Measurements from ENCODE around the gene USP28.
"Not testable (repeated sequence)": the region's sequence is repeated elsewhere in the genome, so short reads cannot be mapped to it uniquely, and the experiment has no call there.

The USP28 gene

GRCh38 chr11:113789675-113790320 is 85.6 kb downstream of the USP28 start:
- DNase-seq: no peak
- in situ Hi-C loops (cut with MboI; ENCODE audit: low pct_unique_long_range_greater_than_20kb, low sequenced_read_pairs): no loop called here

GRCh38 chr11:113789016-113789415 is 86.4 kb downstream of the USP28 start:
- in situ Hi-C loops (cut with MboI; ENCODE audit: low pct_unique_long_range_greater_than_20kb, low sequenced_read_pairs); DNase-seq: not testable (repeated sequence)

- in situ Hi-C loops (cut with MboI; ENCODE audit: low pct_unique_long_range_greater_than_20kb, low sequenced_read_pairs): no loop called here
- DNase-seq: no peak
Measured at GRCh38 chr11:113782134-113782533, 93.2 kb downstream of the USP28 start.

GRCh38 chr11:113781682-113782081 is 93.7 kb downstream of the USP28 start:
- no peak for DNase-seq
- in situ Hi-C loops (cut with MboI; ENCODE audit: low pct_unique_long_range_greater_than_20kb, low sequenced_read_pairs): no loop called here

GRCh38 chr11:113779496-113779895 is 95.9 kb downstream of the USP28 start, which contains the start of gene CLDN25:
CLDN25 (plus strand) TSS chr11:113779796; CDS start chr11:113779796, 0 bp downstream.
- no peak for DNase-seq
- in situ Hi-C loops (cut with MboI; ENCODE audit: low pct_unique_long_range_greater_than_20kb, low sequenced_read_pairs): no loop called here

GRCh38 chr11:113778111-113778910 is 97.1 kb downstream of the USP28 start:
- in situ Hi-C loops (cut with MboI; ENCODE audit: low pct_unique_long_range_greater_than_20kb, low sequenced_read_pairs): no loop called here
- DNase-seq: no peak

- in situ Hi-C loops (cut with MboI; ENCODE audit: low pct_unique_long_range_greater_than_20kb, low sequenced_read_pairs): no loop called here
Measured at GRCh38 chr11:113774174-113774503, 101.2 kb downstream of the USP28 start.

GRCh38 chr11:113773416-113774173 is 101.8 kb downstream of the USP28 start, which contains the start of gene ZW10:
ZW10 (minus strand) TSS chr11:113773692; CDS start chr11:113773666, 26 bp downstream.
- in situ Hi-C loops (cut with MboI; ENCODE audit: low pct_unique_long_range_greater_than_20kb, low sequenced_read_pairs): no loop called here
- DNase-seq: peak; percentile 97

More at GRCh38 chr11:113774174-113774503, 101.2 kb downstream of the USP28 start:
- DNase-seq: no peak

GRCh38 chr11:113773092-113773415 is 102.3 kb downstream of the USP28 start:
- DNase-seq: no peak
- in situ Hi-C loops (cut with MboI; ENCODE audit: low pct_unique_long_range_greater_than_20kb, low sequenced_read_pairs): no loop called here

- in situ Hi-C loops (cut with MboI; ENCODE audit: low pct_unique_long_range_greater_than_20kb, low sequenced_read_pairs): no loop called here
- DNase-seq: no peak
Measured at GRCh38 chr11:113771964-113772363, 103.4 kb downstream of the USP28 start.

- in situ Hi-C loops (cut with MboI; ENCODE audit: low pct_unique_long_range_greater_than_20kb, low sequenced_read_pairs): no loop called here
- DNase-seq: peak; percentile 15
Measured at GRCh38 chr11:113764527-113765219, 110.7 kb downstream of the USP28 start.

- in situ Hi-C loops (cut with MboI; ENCODE audit: low pct_unique_long_range_greater_than_20kb, low sequenced_read_pairs); DNase-seq: not testable (repeated sequence)
Measured at GRCh38 chr11:113763040-113763439, 112.3 kb downstream of the USP28 start.

- DNase-seq: no peak
- in situ Hi-C loops (cut with MboI; ENCODE audit: low pct_unique_long_range_greater_than_20kb, low sequenced_read_pairs): no loop called here
Measured at GRCh38 chr11:113760241-113760640, 115.1 kb downstream of the USP28 start.

GRCh38 chr11:113752932-113753331 is 122.4 kb downstream of the USP28 start:
- no peak for DNase-seq

More at GRCh38 chr11:113752932-113753331, 122.4 kb downstream of the USP28 start:
- in situ Hi-C loops (cut with MboI; ENCODE audit: low pct_unique_long_range_greater_than_20kb, low sequenced_read_pairs): no loop called here

Measured in KBM-7 (cell line).